ENCODE measurements around the gene MRPL34. TPM values are rescaled to one million over a fixed set of nuclear protein-coding genes. Genes with fewer than 3 reads are reported as not detected.

MRPL34 gene
- total RNA-seq, 1 donor from 2014 or later, result 80.7 TPM

GRCh38 chr19:17285415-17286135 is 20.1 kb upstream of the MRPL34 start:
- no peaks in the 10 kb centered on the region for H3K27me3 Mint-ChIP-seq (ENCODE audit: unreplicated experiment)
- H3K9me3 Mint-ChIP-seq (ENCODE audit: unreplicated experiment), result peaks cover 6% of the 10 kb centered on the region
- H3K36me3 Mint-ChIP-seq (ENCODE audit: unreplicated experiment), result no peaks in the 10 kb centered on the region
- H3K4me3 Mint-ChIP-seq (ENCODE audit: unreplicated experiment), result no peak overlapping the region
- H3K27ac Mint-ChIP-seq (ENCODE audit: unreplicated experiment), result no peak overlapping the region
- TF ChIP-seq CTCF (IDR thresholded peaks at IDR 0.05; ENCODE audit: partially characterized antibody, unreplicated experiment), result no peak
- no peak for DNase-seq
- peaks cover 2% of the 10 kb centered on the region for H3K4me1 Mint-ChIP-seq (ENCODE audit: low read depth, unreplicated experiment)

- Mint-ChIP-seq H3K4me3 (ENCODE audit: unreplicated experiment) (no peak overlapping the region), H3K27ac (ENCODE audit: unreplicated experiment) (no peak overlapping the region), H3K27me3 (ENCODE audit: unreplicated experiment) (no peaks in the 10 kb centered on the region), H3K9me3 (ENCODE audit: unreplicated experiment) (peaks cover 6% of the 10 kb centered on the region), H3K4me1 (ENCODE audit: low read depth, unreplicated experiment) (peaks cover 2% of the 10 kb centered on the region), H3K36me3 (ENCODE audit: unreplicated experiment) (no peaks in the 10 kb centered on the region)
- DNase-seq, result no peak
- no peak for TF ChIP-seq CTCF (IDR thresholded peaks at IDR 0.05; ENCODE audit: partially characterized antibody, unreplicated experiment)
These were observed 19.4 kb upstream of the MRPL34 start for GRCh38 chr19:17286263-17286662.

- peaks cover 6% of the 10 kb centered on the region for H3K9me3 Mint-ChIP-seq (ENCODE audit: unreplicated experiment)
- no peak for TF ChIP-seq CTCF (IDR thresholded peaks at IDR 0.05; ENCODE audit: partially characterized antibody, unreplicated experiment)
- H3K36me3 Mint-ChIP-seq (ENCODE audit: unreplicated experiment), result no peaks in the 10 kb centered on the region
- H3K4me1 Mint-ChIP-seq (ENCODE audit: low read depth, unreplicated experiment), result peaks cover 2% of the 10 kb centered on the region
- DNase-seq, result no peak
- H3K4me3 Mint-ChIP-seq (ENCODE audit: unreplicated experiment), result no peak overlapping the region
- no peaks in the 10 kb centered on the region for H3K27me3 Mint-ChIP-seq (ENCODE audit: unreplicated experiment)
- no peak overlapping the region for H3K27ac Mint-ChIP-seq (ENCODE audit: unreplicated experiment)
These were observed 18.9 kb upstream of the MRPL34 start for GRCh38 chr19:17286752-17287151.

- no peaks in the 10 kb centered on the region for H3K36me3 Mint-ChIP-seq (ENCODE audit: unreplicated experiment)
- no peak overlapping the region for H3K27ac Mint-ChIP-seq (ENCODE audit: unreplicated experiment)
- no peaks in the 10 kb centered on the region for H3K27me3 Mint-ChIP-seq (ENCODE audit: unreplicated experiment)
- TF ChIP-seq CTCF (IDR thresholded peaks at IDR 0.05; ENCODE audit: partially characterized antibody, unreplicated experiment), result peak; percentile 10
- no peaks in the 10 kb centered on the region for H3K4me1 Mint-ChIP-seq (ENCODE audit: low read depth, unreplicated experiment)
- DNase-seq, result peak; percentile 83
- no peak overlapping the region for H3K4me3 Mint-ChIP-seq (ENCODE audit: unreplicated experiment)
- peaks cover 3% of the 10 kb centered on the region for H3K9me3 Mint-ChIP-seq (ENCODE audit: unreplicated experiment)
These were observed 16.2 kb upstream of the MRPL34 start for GRCh38 chr19:17289489-17289888.

- DNase-seq, result peak; percentile 84
- Mint-ChIP-seq H3K4me1 (ENCODE audit: low read depth, unreplicated experiment) (no peaks in the 10 kb centered on the region), H3K36me3 (ENCODE audit: unreplicated experiment) (no peaks in the 10 kb centered on the region), H3K27ac (ENCODE audit: unreplicated experiment) (no peak overlapping the region), H3K9me3 (ENCODE audit: unreplicated experiment) (peaks cover 3% of the 10 kb centered on the region), H3K4me3 (ENCODE audit: unreplicated experiment) (peak overlapping the region; percentile 81), H3K27me3 (ENCODE audit: unreplicated experiment) (no peaks in the 10 kb centered on the region)
- peak; percentile 52 for TF ChIP-seq CTCF (IDR thresholded peaks at IDR 0.05; ENCODE audit: partially characterized antibody, unreplicated experiment)
These were observed 13.2 kb upstream of the MRPL34 start for GRCh38 chr19:17292301-17293074.

Data from glutamatergic neuron (in vitro differentiated cells).